Thoracic aorta (tissue), 2 donors: ENCODE data around the gene SPOCK2. TPM values are rescaled to one million over a fixed set of nuclear protein-coding genes. Genes with fewer than 3 reads are reported as not detected.

ENCODE experiments used
- ATAC-seq: fragments of 150-250 bp; one replicate; pipeline ENCODE4 v1.8.0; 2017; ENCODE audit warnings: low read depth; ENCODE audit not compliant: insufficient number of reproducible peaks, low FRiP score
- DNase-seq: peaks from one replicate; pipeline ENCODE4 v3.0.0-alpha.2; 2020; ENCODE audit warnings: low spot score
- H3K27ac ChIP-seq, 2 donors: fragments of 200-600 bp; sonication (generic); 1 replicate in 1 of 2; 2 replicates in 1 of 2; pipeline ENCODE4 v1.5.1; 2016; ENCODE audit warnings: mild to moderate bottlenecking in 2 of 2, moderate library complexity in 2 of 2
- H3K27me3 ChIP-seq: fragments of 200-600 bp; sonication (generic); replicated peaks from 2 replicates; pipeline ENCODE4 v1.6.0; 2016; ENCODE audit warnings: mild to moderate bottlenecking; ENCODE audit not compliant: insufficient read depth
- H3K36me3 ChIP-seq: fragments of 200-600 bp; sonication (generic); one replicate; pipeline ENCODE4 v1.5.1; 2016
- H3K4me1 ChIP-seq, 2 donors: fragments of 200-600 bp; sonication (generic); 1 replicate in 1 of 2; 2 replicates in 1 of 2; pipeline versions ENCODE4 v1.5.1 to v1.6.0; 2016; ENCODE audit warnings: low read depth in 2 of 2, mild to moderate bottlenecking in 1 of 2; ENCODE audit not compliant: control insufficient read depth in 1 of 2
- H3K4me3 ChIP-seq: fragments of 200-600 bp; sonication (generic); 2 replicates; pipeline ENCODE4 v1.5.1; 2016; ENCODE audit warnings: mild to moderate bottlenecking
- H3K9me3 ChIP-seq: fragments of 200-600 bp; sonication (generic); 2 replicates; pipeline ENCODE4 v1.5.1; 2016
- CTCF ChIP-seq: fragments of 200-600 bp; sonication (generic); IDR thresholded peaks from one replicate; pipeline ENCODE4 v1.5.1; 2019; ENCODE audit warnings: antibody characterized with exemption
- total RNA-seq, 2 donors: library from RNA; depleted of rRNA; stranded (reverse); fragments of >200 nt; gene quantifications; one replicate each; pipeline versions ENCODE4 v1.1.0 to v1.2.3, GENCODE V29; 2016

SPOCK2 gene
- total RNA-seq, 2 donors from 2014 or later: 3.5 to 13.8 TPM

- ATAC-seq (no peak), DNase-seq (no peak)
- H3K4me1 ChIP-seq: peaks cover 0 to 9% of the 10 kb centered on the region in 2 donors
- no peaks in the 10 kb centered on the region for H3K27me3 ChIP-seq
- no peak overlapping the region for H3K27ac ChIP-seq
- H3K4me3 ChIP-seq: no peak overlapping the region
- H3K36me3 ChIP-seq: no peaks in the 10 kb centered on the region
- TF ChIP-seq CTCF: no peak
- no peaks in the 10 kb centered on the region for H3K9me3 ChIP-seq
These were observed 20.1 kb downstream of the SPOCK2 start for GRCh38 chr10:72068126-72068765.

- Histone ChIP-seq H3K4me3 (no peak overlapping the region), H3K4me1 (peaks cover 0 to 9% of the 10 kb centered on the region in 2 donors), H3K27ac (no peak overlapping the region), H3K9me3 (no peaks in the 10 kb centered on the region), H3K27me3 (no peaks in the 10 kb centered on the region), H3K36me3 (no peaks in the 10 kb centered on the region)
- no peak for TF ChIP-seq CTCF
- ATAC-seq (no peak), DNase-seq (no peak)
These were observed 20.8 kb downstream of the SPOCK2 start for GRCh38 chr10:72067463-72068125.

GRCh38 chr10:72066318-72067284 is 21.8 kb downstream of the SPOCK2 start:
- Histone ChIP-seq H3K4me3 (no peak overlapping the region), H3K27me3 (no peaks in the 10 kb centered on the region), H3K27ac (no peak overlapping the region), H3K4me1 (peaks cover 0 to 9% of the 10 kb centered on the region in 2 donors), H3K36me3 (no peaks in the 10 kb centered on the region), H3K9me3 (no peaks in the 10 kb centered on the region)
- DNase-seq: no peak
- ATAC-seq: no peak
- TF ChIP-seq CTCF: no peak

GRCh38 chr10:72065439-72066025 is 22.8 kb downstream of the SPOCK2 start:
- Histone ChIP-seq H3K4me3 (no peak overlapping the region), H3K36me3 (no peaks in the 10 kb centered on the region), H3K27me3 (no peaks in the 10 kb centered on the region), H3K4me1 (peaks cover 0 to 9% of the 10 kb centered on the region in 2 donors), H3K27ac (no peak overlapping the region), H3K9me3 (no peaks in the 10 kb centered on the region)
- no peak for TF ChIP-seq CTCF
- DNase-seq (no peak), ATAC-seq (no peak)
